Ishikawa (cell line): Measurements from ENCODE around the gene FAM114A1.

Source experiments
- CEBPB ChIP-seq: IDR thresholded peaks from 2 replicates; pipeline ENCODE4 v1.6.1; 2012
- CREB1 ChIP-seq: IDR thresholded peaks from 2 replicates; pipeline ENCODE4 v1.6.1; 2012; ENCODE audit warnings: low read depth
- EGR1 ChIP-seq: IDR thresholded peaks from 2 replicates; pipeline ENCODE4 v1.6.1; 2012
- EP300 ChIP-seq: IDR thresholded peaks from 2 replicates; pipeline ENCODE4 v1.6.1; 2012; ENCODE audit warnings: borderline replicate concordance
- FOXM1 ChIP-seq: IDR thresholded peaks from 2 replicates; pipeline ENCODE4 v1.6.1; 2012; ENCODE audit warnings: low read depth, borderline replicate concordance
- NFIC ChIP-seq: IDR thresholded peaks from 2 replicates; pipeline ENCODE4 v1.6.1; 2012
- RAD21 ChIP-seq: IDR thresholded peaks from 2 replicates; pipeline ENCODE4 v1.6.1; 2012; ENCODE audit warnings: low read depth
- TAF1 ChIP-seq: IDR thresholded peaks from 2 replicates; pipeline ENCODE4 v1.6.1; 2012; ENCODE audit warnings: low read depth, mild to moderate bottlenecking
- TCF12 ChIP-seq: IDR thresholded peaks from 2 replicates; pipeline ENCODE4 v1.6.1; 2012; ENCODE audit warnings: low read depth
- TEAD4 ChIP-seq: IDR thresholded peaks from 2 replicates; pipeline ENCODE4 v1.6.1; 2012
- YY1 ChIP-seq: IDR thresholded peaks from 2 replicates; pipeline ENCODE4 v1.6.1; 2012; ENCODE audit warnings: low read depth
- ZBTB7A ChIP-seq: IDR thresholded peaks from 2 replicates; pipeline ENCODE4 v1.6.1; 2012; ENCODE audit warnings: low read depth
- TF ChIP-seq, protein P1 (sequence below): IDR thresholded peaks from 2 replicates; pipeline ENCODE4 v1.6.1; 2012
- TF ChIP-seq, protein P2 (sequence below): IDR thresholded peaks from 2 replicates; pipeline ENCODE4 v1.6.1; 2012
- TF ChIP-seq, protein P3 (sequence below): IDR thresholded peaks from 2 replicates; pipeline ENCODE4 v1.6.1; 2012; ENCODE audit warnings: low read depth, mild to moderate bottlenecking

The FAM114A1 gene

DNA sequence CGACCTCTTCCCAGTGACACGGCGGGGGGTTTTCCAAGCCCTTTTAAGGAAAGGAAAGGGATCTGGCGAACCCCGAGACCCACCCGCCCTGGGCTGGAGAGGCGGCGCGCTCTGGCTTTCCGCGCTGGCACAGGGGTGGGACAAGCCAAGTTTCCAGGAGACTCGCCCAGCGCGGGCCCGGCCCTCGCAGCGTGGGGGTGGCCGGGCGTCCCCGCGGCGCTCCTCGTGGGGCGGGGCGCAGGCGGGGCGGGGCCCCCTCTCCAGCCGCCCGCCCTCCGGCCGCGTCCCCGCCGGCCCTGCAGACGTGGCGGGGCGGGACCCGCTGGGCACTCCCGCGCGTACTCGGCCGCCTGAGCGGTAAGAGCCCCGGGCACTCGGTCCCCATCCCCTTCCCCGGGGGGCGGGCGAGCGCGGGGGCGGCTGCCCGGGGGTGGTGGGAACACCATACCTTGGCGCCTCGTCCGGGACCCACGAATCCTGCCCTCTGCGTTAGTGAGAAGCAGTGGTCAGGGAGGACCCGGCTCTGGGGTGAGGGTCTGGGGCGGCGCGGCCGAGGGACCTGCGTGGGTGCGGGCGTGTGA, at the start of gene FAM114A1:
TSS of gene FAM114A1 (plus strand) at position 329 of the 581 bp plus-strand sequence. CDS start 10,273 bp downstream, outside the sequence.
- TF ChIP-seq, protein P1, sequence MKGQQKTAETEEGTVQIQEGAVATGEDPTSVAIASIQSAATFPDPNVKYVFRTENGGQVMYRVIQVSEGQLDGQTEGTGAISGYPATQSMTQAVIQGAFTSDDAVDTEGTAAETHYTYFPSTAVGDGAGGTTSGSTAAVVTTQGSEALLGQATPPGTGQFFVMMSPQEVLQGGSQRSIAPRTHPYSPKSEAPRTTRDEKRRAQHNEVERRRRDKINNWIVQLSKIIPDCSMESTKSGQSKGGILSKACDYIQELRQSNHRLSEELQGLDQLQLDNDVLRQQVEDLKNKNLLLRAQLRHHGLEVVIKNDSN: no peak
- TF ChIP-seq EP300 (peak; percentile 25; the same call in 1 of the 2 replicates), TAF1 (no peak)

DNA sequence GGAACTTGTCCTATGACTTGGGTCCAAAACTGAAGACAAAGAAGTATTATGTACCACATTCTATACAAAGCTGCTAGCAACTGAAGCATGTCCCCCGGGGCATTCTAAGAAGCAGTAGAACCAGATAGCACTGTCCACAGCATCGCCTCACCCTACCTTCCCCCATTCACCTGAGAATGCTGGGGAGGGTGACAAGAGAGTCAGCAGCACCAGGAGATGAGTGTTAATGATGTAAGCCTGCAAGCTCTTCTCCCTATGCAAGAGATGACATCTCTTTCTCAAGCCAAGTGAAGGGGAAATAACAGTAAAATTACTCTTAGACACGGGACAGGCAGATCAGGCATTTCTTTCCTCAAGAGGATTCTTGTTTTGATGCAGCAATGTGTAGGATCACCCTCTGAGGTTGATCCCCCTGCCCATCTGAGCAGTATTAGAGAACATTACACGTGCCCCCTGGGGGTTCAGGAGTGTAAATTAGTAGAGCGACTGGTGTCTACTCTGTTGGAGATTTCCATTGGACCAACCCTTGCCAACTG, 49.1 kb upstream of the FAM114A1 start:
- TF ChIP-seq EP300 (peak; percentile 31; the same call in 1 of the 2 replicates), TCF12 (0 out of 2 replicates have a peak, but pooled peaks have one; percentile 19), FOXM1 (no peak), NFIC (no peak), TEAD4 (peak; percentile 51), ZBTB7A (no peak)
- TF ChIP-seq, protein P2, sequence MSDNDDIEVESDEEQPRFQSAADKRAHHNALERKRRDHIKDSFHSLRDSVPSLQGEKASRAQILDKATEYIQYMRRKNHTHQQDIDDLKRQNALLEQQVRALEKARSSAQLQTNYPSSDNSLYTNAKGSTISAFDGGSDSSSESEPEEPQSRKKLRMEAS: no peak

DNA sequence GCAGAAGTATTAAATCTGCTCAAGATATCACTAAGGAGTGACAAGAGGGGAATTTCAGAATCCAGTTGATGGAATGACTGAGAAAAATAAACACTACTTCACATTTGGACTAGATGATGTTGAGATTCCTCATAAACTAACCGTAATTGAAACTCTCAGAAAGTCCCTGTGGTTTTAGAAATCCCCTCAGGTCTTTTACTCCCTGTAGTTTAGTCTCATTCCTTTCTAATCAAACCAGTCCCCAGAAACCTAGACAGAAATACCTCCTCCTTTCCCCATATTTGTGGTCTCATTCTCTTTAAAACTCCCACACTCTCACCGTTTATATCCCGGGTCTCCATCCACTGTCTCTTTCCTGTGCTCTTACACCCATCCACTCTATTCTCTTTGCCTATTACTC, 48.0 kb upstream of the FAM114A1 start:
- TF ChIP-seq CEBPB: no peak
- TF ChIP-seq RAD21: no peak
- no peak for TF ChIP-seq TAF1
- no peak for TF ChIP-seq EP300
- TF ChIP-seq YY1: no peak
- no peak for TF ChIP-seq EGR1
- TF ChIP-seq FOXM1: no peak
- TF ChIP-seq, protein P2: no peak
- TF ChIP-seq, protein P3, sequence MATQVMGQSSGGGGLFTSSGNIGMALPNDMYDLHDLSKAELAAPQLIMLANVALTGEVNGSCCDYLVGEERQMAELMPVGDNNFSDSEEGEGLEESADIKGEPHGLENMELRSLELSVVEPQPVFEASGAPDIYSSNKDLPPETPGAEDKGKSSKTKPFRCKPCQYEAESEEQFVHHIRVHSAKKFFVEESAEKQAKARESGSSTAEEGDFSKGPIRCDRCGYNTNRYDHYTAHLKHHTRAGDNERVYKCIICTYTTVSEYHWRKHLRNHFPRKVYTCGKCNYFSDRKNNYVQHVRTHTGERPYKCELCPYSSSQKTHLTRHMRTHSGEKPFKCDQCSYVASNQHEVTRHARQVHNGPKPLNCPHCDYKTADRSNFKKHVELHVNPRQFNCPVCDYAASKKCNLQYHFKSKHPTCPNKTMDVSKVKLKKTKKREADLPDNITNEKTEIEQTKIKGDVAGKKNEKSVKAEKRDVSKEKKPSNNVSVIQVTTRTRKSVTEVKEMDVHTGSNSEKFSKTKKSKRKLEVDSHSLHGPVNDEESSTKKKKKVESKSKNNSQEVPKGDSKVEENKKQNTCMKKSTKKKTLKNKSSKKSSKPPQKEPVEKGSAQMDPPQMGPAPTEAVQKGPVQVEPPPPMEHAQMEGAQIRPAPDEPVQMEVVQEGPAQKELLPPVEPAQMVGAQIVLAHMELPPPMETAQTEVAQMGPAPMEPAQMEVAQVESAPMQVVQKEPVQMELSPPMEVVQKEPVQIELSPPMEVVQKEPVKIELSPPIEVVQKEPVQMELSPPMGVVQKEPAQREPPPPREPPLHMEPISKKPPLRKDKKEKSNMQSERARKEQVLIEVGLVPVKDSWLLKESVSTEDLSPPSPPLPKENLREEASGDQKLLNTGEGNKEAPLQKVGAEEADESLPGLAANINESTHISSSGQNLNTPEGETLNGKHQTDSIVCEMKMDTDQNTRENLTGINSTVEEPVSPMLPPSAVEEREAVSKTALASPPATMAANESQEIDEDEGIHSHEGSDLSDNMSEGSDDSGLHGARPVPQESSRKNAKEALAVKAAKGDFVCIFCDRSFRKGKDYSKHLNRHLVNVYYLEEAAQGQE: no peak
- TF ChIP-seq TCF12: no peak
- TF ChIP-seq, protein P1: no peak
- TF ChIP-seq CREB1: no peak
- TF ChIP-seq TEAD4: no peak
- TF ChIP-seq ZBTB7A: no peak
- TF ChIP-seq NFIC: no peak

DNA sequence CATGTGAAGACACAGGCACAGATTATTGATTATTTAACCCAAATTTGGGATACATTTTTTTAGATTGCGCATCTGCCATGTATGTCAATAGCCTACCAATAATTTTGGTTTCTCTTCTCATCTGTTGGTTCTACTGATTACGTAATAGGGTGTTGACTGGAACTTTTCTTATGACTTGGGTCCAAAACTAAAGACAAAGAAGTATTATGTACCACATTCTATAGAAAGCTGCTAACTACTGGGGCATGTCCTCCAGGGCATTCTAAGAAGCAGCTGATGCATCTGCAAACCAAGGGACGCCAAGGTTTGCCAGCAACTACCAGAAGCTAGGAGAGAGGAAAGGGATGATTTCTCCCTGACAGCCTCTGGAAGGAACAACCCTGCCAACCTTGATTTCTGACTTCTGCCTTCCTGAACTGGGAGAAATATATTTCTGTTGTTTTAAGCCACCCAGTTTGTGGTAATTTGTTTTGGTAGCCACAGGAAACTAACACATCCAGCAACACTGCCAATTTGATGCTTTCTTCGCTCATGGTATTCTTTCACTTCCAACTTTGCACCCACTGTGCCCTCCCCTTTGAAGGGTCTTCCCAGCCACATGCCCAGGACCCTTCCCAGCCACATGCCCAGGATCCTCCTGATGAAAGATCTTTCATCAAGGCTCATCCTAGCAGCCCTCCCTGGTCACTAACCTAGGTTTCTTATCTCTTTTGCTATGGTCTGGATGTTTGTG, 47.1 kb upstream of the FAM114A1 start:
- TF ChIP-seq TAF1 (no peak), NFIC (peak; percentile 35; the same call in 1 of the 2 replicates), TEAD4 (0 out of 2 replicates have a peak, but pooled peaks have one; percentile 23), TCF12 (0 out of 2 replicates have a peak, but pooled peaks have one; percentile 16), CREB1 (no peak), CEBPB (peak; percentile 66; the same call in 1 of the 2 replicates)

DNA sequence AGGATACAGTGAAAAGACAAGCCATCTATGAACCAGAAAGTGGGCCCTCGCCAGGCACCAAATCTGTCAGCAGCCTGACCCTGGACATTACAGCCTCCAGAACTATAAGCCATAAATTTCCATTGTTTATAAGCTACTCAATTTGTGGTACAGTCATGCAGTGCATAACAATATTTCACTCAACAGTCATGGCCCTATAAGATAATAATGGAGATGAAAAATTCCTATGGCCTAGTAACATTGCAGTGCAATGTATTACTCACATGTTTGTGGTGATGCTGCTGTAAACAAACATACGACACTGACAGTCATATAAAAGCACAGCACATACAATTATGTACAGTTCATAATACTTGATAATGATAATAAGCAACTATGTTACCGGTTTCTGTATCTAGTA, 45.9 kb upstream of the FAM114A1 start:
- TF ChIP-seq ZBTB7A: no peak
- TF ChIP-seq FOXM1: no peak
- TF ChIP-seq RAD21: no peak
- no peak for TF ChIP-seq EP300
- no peak for TF ChIP-seq TAF1
- no peak for TF ChIP-seq TCF12
- TF ChIP-seq TEAD4: no peak
- no peak for TF ChIP-seq EGR1
- no peak for TF ChIP-seq YY1

DNA sequence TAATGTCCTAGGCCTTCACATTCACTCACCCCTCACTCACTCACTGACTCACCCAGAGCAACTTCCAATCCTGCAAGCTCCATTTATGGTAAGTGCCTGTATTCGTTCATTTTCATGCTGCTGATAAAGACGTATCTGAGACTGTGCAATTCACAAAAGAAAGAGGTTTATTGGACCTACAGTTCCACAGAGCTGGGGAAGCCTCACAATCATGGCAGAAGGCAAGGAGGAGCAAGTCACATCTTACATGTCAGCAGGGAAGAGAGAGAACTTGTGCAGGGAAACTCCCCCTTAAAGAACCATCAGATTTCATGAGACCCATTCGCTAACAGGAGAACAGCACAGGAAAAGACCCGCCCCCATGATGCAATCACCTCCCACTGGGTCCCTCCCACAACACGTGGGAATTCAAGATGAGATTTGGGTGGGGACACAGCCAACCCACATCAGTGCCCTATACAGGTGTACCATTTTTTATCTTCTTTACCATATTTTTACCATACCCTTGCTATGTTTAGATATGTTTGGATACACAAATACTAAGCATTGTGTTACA, 44.8 kb upstream of the FAM114A1 start:
- TF ChIP-seq EP300 (no peak), CEBPB (no peak), RAD21 (no peak), TEAD4 (no peak), ZBTB7A (no peak), NFIC (no peak), FOXM1 (no peak), TAF1 (no peak), YY1 (no peak), TCF12 (no peak), CREB1 (no peak), EGR1 (no peak)
- TF ChIP-seq, protein P3: no peak
- TF ChIP-seq, protein P1: no peak
- TF ChIP-seq, protein P2: no peak
